Activated CD8-positive, alpha-beta T cell treated with anti-CD3 and anti-CD28 coated beads for 36 hours (primary cell): ENCODE measurements around the gene CHCHD3. TPM values are rescaled to one million over a fixed set of nuclear protein-coding genes. Genes with fewer than 3 reads are reported as not detected.

Source experiments
- ATAC-seq: fragments of 200-7000 bp; cut with Tn5 transposase; one replicate; pipeline ENCODE4 v1.10.0; 2021; ENCODE audit warnings: mild to moderate bottlenecking, moderate library complexity
- CTCF ChIA-PET: fragments of 350-600 bp; sonication (Branson Sonifier 250); formaldehyde crosslinking; loops from one replicate; lab custom pipeline; 2021; ENCODE audit warnings: antibody characterized with exemption; lab: Charles Lee
- POLR2A ChIA-PET: fragments of 350-600 bp; sonication (Branson Sonifier 250); formaldehyde crosslinking; loops from one replicate; lab custom pipeline; 2021; ENCODE audit warnings: antibody characterized with exemption; lab: Charles Lee
- DNase-seq: peaks from one replicate; pipeline ENCODE4 v3.0.0-alpha.2; 2020
- H3K27ac Mint-ChIP-seq: one replicate; pipeline ENCODE4 v1.8.0; 2021; ENCODE audit warnings: mild to moderate bottlenecking, mixed read lengths
- H3K27me3 Mint-ChIP-seq: one replicate; pipeline ENCODE4 v1.8.0; 2021; ENCODE audit warnings: mixed read lengths
- H3K36me3 Mint-ChIP-seq: one replicate; pipeline ENCODE4 v1.8.0; 2021; ENCODE audit warnings: low read depth, mixed read lengths
- H3K4me1 Mint-ChIP-seq: one replicate; pipeline ENCODE4 v1.8.0; 2021; ENCODE audit warnings: low read depth, mixed read lengths
- H3K4me3 Mint-ChIP-seq: one replicate; pipeline ENCODE4 v1.8.0; 2021; ENCODE audit warnings: mild to moderate bottlenecking, moderate library complexity, mixed read lengths
- H3K9me3 Mint-ChIP-seq: one replicate; pipeline ENCODE4 v1.8.0; 2021; ENCODE audit warnings: mixed read lengths
- intact Hi-C: fragments of 100-400 bp; cut with micrococcal nuclease; formaldehyde crosslinking; loops from one replicate; pipeline ENCODE4 v1.10.0; 2022
- total RNA-seq, 2 experiments: library from RNA; stranded (reverse); gene quantifications; one replicate each; pipeline ENCODE4 v1.2.3, GENCODE V29; 2021
- TF ChIP-seq, protein P1 (sequence below): fragments of 200-600 bp; IDR thresholded peaks from one replicate; pipeline ENCODE4 v1.8.0; 2022; ENCODE audit warnings: antibody characterized with exemption, mild to moderate bottlenecking

Gene CHCHD3
- total RNA-seq, 2 experiments from 2014 or later = 61.4 to 63.4 TPM

DNA sequence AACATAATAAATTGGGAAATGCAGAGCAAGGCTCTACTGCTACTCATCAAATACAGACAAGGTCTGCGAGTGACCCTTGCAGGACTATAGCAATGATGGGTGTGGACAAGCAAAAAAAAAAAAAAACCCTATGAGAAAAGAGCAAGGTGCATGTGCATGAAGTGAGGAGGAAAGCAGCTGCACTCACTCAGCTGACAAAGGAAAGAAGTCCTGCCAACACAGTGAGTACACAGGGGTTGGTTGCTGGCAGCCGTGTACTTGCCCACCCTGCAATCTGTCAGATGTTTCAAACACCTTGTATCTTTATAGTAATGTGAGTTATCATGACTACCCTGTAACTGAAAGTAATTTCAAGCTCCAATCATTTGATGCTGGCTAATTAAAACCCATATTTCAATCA, 20.5 kb downstream of the CHCHD3 start:
- ChIA-PET CTCF (no interaction called here), POLR2A (no interaction called here)
- H3K9me3 Mint-ChIP-seq = no peaks in the 10 kb centered on the region

GRCh38 chr7:133060004-133060403, 21.9 kb downstream of the CHCHD3 start:
- ChIA-PET POLR2A (no interaction called here), CTCF (no interaction called here)
- TF ChIP-seq, protein P1, sequence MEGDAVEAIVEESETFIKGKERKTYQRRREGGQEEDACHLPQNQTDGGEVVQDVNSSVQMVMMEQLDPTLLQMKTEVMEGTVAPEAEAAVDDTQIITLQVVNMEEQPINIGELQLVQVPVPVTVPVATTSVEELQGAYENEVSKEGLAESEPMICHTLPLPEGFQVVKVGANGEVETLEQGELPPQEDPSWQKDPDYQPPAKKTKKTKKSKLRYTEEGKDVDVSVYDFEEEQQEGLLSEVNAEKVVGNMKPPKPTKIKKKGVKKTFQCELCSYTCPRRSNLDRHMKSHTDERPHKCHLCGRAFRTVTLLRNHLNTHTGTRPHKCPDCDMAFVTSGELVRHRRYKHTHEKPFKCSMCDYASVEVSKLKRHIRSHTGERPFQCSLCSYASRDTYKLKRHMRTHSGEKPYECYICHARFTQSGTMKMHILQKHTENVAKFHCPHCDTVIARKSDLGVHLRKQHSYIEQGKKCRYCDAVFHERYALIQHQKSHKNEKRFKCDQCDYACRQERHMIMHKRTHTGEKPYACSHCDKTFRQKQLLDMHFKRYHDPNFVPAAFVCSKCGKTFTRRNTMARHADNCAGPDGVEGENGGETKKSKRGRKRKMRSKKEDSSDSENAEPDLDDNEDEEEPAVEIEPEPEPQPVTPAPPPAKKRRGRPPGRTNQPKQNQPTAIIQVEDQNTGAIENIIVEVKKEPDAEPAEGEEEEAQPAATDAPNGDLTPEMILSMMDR = no peak
- H3K36me3 Mint-ChIP-seq = peaks cover 21% of the 10 kb centered on the region
- ATAC-seq = no peak
- peaks cover 25% of the 10 kb centered on the region for H3K4me1 Mint-ChIP-seq
- intact Hi-C loops = no loop called here
- DNase-seq = no peak
- no peak overlapping the region for H3K4me3 Mint-ChIP-seq
- no peak overlapping the region for H3K27ac Mint-ChIP-seq
- no peaks in the 10 kb centered on the region for H3K27me3 Mint-ChIP-seq
- no peaks in the 10 kb centered on the region for H3K9me3 Mint-ChIP-seq

More for the DNA sequence above, 20.5 kb downstream of the CHCHD3 start:
- no peak overlapping the region for H3K4me3 Mint-ChIP-seq
- peaks cover 25% of the 10 kb centered on the region for H3K4me1 Mint-ChIP-seq
- no peak for DNase-seq
- peaks cover 22% of the 10 kb centered on the region for H3K36me3 Mint-ChIP-seq
- H3K27me3 Mint-ChIP-seq = no peaks in the 10 kb centered on the region
- intact Hi-C loops = no loop called here
- H3K27ac Mint-ChIP-seq = no peak overlapping the region
- TF ChIP-seq, protein P1 = no peak
- no peak for ATAC-seq

DNA sequence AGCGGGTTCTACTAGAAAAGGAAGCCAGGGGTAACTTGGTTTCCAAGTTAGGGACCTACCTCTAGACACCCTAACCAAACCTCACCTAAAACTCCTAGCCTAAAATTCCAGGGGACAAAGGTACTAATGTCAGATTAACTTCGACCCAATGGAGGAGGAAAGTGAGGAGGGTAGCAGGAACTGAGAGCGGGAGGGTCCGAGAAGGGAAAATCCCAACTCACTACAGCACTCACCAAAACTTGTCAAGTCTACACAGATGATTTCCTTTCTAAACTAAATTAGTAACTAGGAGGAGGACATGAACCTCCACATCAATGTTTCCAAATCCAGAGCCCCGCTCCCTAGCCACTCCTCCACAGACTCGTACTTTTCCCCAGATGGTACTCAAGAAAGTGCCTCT, 22.6 kb downstream of the CHCHD3 start:
- TF ChIP-seq, protein P1 = no peak
- no peak overlapping the region for H3K4me3 Mint-ChIP-seq
- ChIA-PET CTCF (no interaction called here), POLR2A (no interaction called here)
- intact Hi-C loops = no loop called here
- H3K36me3 Mint-ChIP-seq = peaks cover 20% of the 10 kb centered on the region
- ATAC-seq = no peak
- H3K4me1 Mint-ChIP-seq = peaks cover 23% of the 10 kb centered on the region
- no peak for DNase-seq
- no peak overlapping the region for H3K27ac Mint-ChIP-seq
- H3K9me3 Mint-ChIP-seq = no peaks in the 10 kb centered on the region
- H3K27me3 Mint-ChIP-seq = no peaks in the 10 kb centered on the region

DNA sequence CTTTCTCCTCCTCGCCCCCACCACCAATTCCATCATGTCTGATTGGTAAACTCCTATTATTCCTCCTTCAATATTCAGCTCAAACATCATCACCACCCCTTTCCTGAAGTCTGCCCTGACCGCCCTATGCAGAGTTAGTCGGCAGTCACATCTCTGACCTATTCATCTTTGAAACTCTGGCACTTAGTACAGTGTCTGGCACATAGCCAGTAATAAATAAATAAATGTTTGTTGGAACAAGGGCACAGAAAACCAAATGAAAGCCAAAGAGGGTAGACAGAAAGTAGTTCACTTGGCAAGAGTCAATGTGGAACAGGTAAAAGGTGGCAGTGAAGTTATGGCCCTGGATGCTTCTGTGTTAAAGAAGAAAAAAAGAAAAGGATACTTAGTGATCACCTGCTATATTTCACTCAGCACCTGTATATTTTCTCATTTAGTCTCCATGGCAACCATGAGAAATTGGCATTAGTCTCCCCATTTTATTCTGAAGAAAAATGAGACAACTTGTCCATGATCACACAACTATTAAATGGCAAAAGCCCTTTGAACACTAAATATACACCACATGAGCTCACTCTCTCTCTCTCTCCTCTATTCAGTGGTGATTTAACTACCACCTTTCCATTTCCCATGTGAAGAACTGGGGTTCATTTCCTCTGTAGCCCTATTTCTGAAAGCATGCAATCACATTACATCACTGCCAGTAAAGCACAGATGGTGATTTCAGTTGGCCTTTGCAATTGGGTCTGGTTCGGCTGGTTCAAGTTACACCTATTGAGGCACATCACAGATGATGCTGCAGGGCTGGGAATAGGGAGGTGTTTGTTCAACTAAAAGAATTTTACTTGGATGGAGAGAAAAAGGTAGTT, 25.3 kb downstream of the CHCHD3 start:
- no peak for ATAC-seq
- H3K27ac Mint-ChIP-seq = no peak overlapping the region
- intact Hi-C loops = no loop called here
- no peak overlapping the region for H3K4me3 Mint-ChIP-seq
- peaks cover 30% of the 10 kb centered on the region for H3K4me1 Mint-ChIP-seq
- DNase-seq = no peak
- POLR2A ChIA-PET = interaction anchor here (0.5 kb wide), 1 partner anchor 1259 kb away, joined by 3 read pairs; no protein-coding TSS in a partner anchor
- peaks cover 17% of the 10 kb centered on the region for H3K36me3 Mint-ChIP-seq
- CTCF ChIA-PET = no interaction called here
- H3K27me3 Mint-ChIP-seq = no peaks in the 10 kb centered on the region
- H3K9me3 Mint-ChIP-seq = no peaks in the 10 kb centered on the region
- TF ChIP-seq, protein P1 = no peak

DNA sequence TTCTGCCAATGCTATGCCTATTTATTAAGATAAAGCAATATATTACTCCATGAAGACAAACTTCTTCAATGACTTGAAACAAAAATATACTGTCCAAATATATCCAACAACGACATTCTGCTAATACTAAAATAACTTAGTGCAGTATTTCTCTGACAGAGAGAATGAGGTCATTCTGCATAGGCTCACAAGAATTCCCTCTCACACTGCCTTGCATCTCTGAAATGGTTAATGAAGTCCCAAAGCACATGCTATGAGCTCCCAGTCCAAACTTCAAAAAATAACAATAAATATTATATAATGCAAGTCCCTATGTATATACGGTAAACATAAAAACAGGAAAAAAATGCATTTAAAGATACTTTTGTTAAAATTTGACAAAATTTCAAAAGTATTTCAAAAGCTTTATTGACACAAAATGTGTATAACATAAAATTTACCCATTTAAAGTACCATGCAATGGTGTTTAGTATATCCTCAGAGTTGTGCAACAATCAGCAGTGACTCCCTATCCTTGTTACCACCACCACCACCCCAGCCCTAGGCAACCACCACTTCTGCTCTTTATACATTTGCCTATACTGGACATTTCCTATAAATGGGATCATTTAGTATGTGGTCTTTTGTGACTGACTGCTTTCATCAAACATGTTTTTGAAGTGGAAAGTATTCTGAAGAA, 27.6 kb downstream of the CHCHD3 start:
- POLR2A ChIA-PET = interaction anchor here (0.6 kb wide), 1 partner anchor 845 kb away, joined by 3 read pairs; no protein-coding TSS in a partner anchor
- H3K4me1 Mint-ChIP-seq = peaks cover 27% of the 10 kb centered on the region
- peaks cover 2% of the 10 kb centered on the region for H3K36me3 Mint-ChIP-seq
- ATAC-seq (no peak), DNase-seq (no peak)
- no peaks in the 10 kb centered on the region for H3K27me3 Mint-ChIP-seq
- TF ChIP-seq, protein P1 = no peak
- no peak overlapping the region for H3K4me3 Mint-ChIP-seq
- no peak overlapping the region for H3K27ac Mint-ChIP-seq
- CTCF ChIA-PET = interaction anchor here (1.0 kb wide), 1 partner anchor 202 kb away, joined by 3 read pairs; no protein-coding TSS in a partner anchor
- intact Hi-C loops = no loop called here
- H3K9me3 Mint-ChIP-seq = no peaks in the 10 kb centered on the region
